Ascending aorta (tissue), 2 donors: ENCODE results near the gene NBL1. TPM values are rescaled to one million over a fixed set of nuclear protein-coding genes. Genes with fewer than 3 reads are reported as not detected.

Experiments
- DNase-seq, 2 donors: peaks; one replicate each; pipeline ENCODE4 v3.0.0-alpha.2; 2019; ENCODE audit warnings: low spot score in 2 of 2
- H3K27ac ChIP-seq, 2 donors: fragments of 200-600 bp; sonication (generic); one replicate each; pipeline ENCODE4 v1.5.1; 2016 to 2017; ENCODE audit warnings: mild to moderate bottlenecking in 1 of 2
- H3K27me3 ChIP-seq: fragments of 200-600 bp; sonication (generic); one replicate; pipeline ENCODE4 v1.5.1; 2017
- H3K36me3 ChIP-seq, 2 donors: fragments of 200-600 bp; sonication (generic); one replicate each; pipeline ENCODE4 v1.5.1; 2016
- H3K4me1 ChIP-seq, 2 donors: fragments of 200-600 bp; sonication (generic); one replicate each; pipeline ENCODE4 v1.5.1; 2016 to 2017; ENCODE audit warnings: mild to moderate bottlenecking in 1 of 2
- H3K4me3 ChIP-seq, 2 donors: fragments of 200-600 bp; sonication (generic); one replicate each; pipeline ENCODE4 v1.5.1; 2016 to 2017; ENCODE audit warnings: mild to moderate bottlenecking in 1 of 2
- H3K9me3 ChIP-seq, 2 donors: fragments of 200-600 bp; sonication (generic); one replicate each; pipeline ENCODE4 v1.5.1; 2016
- CTCF ChIP-seq, 3 experiments: fragments of 200-600 bp in 2 of 3; fragments of 450-650 bp in 1 of 3; sonication (generic) in 2 of 3; IDR thresholded peaks; one replicate each; pipeline ENCODE4 v1.5.1; 2016 to 2019; ENCODE audit warnings: antibody characterized with exemption in 3 of 3, mild to moderate bottlenecking in 1 of 3, moderate library complexity in 1 of 3
- intact Hi-C: fragments of 100-400 bp; cut with DNase I; formaldehyde crosslinking; loops from one replicate; pipeline ENCODE4 v1.15.1; 2023
- total RNA-seq: library from RNA; depleted of rRNA; stranded (reverse); fragments of >200 nt; gene quantifications from one replicate; pipeline ENCODE4 v1.1.0, GENCODE V29; 2016

NBL1 gene
- total RNA-seq, 1 donor from 2014 or later, result 157 TPM

GRCh38 chr1:19617376-19617775 lies 26.7 kb upstream of the NBL1 start:
- DNase-seq, result no peak
- peaks cover 0 to 25% of the 10 kb centered on the region in 2 donors for H3K4me1 ChIP-seq
- intact Hi-C loops, result no loop called here
- peaks cover 4 to 5% of the 10 kb centered on the region in 2 donors for H3K36me3 ChIP-seq
- H3K9me3 ChIP-seq, result no peaks in the 10 kb centered on the region
- H3K27me3 ChIP-seq, result no peaks in the 10 kb centered on the region
- no peak overlapping the region for H3K4me3 ChIP-seq
- no peak overlapping the region for H3K27ac ChIP-seq
- no peak for TF ChIP-seq CTCF (IDR thresholded peaks at IDR 0.05)

GRCh38 chr1:19618428-19618827 lies 25.7 kb upstream of the NBL1 start:
- Histone ChIP-seq H3K4me1 (peaks cover 0 to 26% of the 10 kb centered on the region in 2 donors), H3K9me3 (no peaks in the 10 kb centered on the region), H3K27me3 (no peaks in the 10 kb centered on the region), H3K4me3 (no peak overlapping the region), H3K27ac (no peak overlapping the region), H3K36me3 (peaks cover 4 to 6% of the 10 kb centered on the region in 2 donors)
- intact Hi-C loops, result no loop called here
- TF ChIP-seq CTCF (IDR thresholded peaks at IDR 0.05), result no peak
- no peak for DNase-seq

- H3K9me3 ChIP-seq, result no peaks in the 10 kb centered on the region
- no peak for DNase-seq
- intact Hi-C loops, result no loop called here
- no peak overlapping the region for H3K4me3 ChIP-seq
- H3K27me3 ChIP-seq, result no peaks in the 10 kb centered on the region
- H3K4me1 ChIP-seq, result peaks cover 0 to 26% of the 10 kb centered on the region in 2 donors
- no peak for TF ChIP-seq CTCF (IDR thresholded peaks at IDR 0.05)
- H3K27ac ChIP-seq, result no peak overlapping the region
- H3K36me3 ChIP-seq, result peaks cover 11 to 13% of the 10 kb centered on the region in 2 donors
Observed at GRCh38 chr1:19619697-19620384, 24.3 kb upstream of the NBL1 start.

GRCh38 chr1:19620786-19621185 lies 23.3 kb upstream of the NBL1 start:
- no peak for TF ChIP-seq CTCF (IDR thresholded peaks at IDR 0.05)
- intact Hi-C loops, result no loop called here
- H3K36me3 ChIP-seq, result peaks cover 15 to 19% of the 10 kb centered on the region in 2 donors
- no peak overlapping the region for H3K27ac ChIP-seq
- DNase-seq, result no peak
- H3K27me3 ChIP-seq, result no peaks in the 10 kb centered on the region
- peaks cover 0 to 26% of the 10 kb centered on the region in 2 donors for H3K4me1 ChIP-seq
- H3K4me3 ChIP-seq, result no peak overlapping the region
- H3K9me3 ChIP-seq, result no peaks in the 10 kb centered on the region

GRCh38 chr1:19621274-19621950 lies 22.7 kb upstream of the NBL1 start:
- TF ChIP-seq CTCF (IDR thresholded peaks at IDR 0.05), result no peak
- Histone ChIP-seq H3K4me3 (no peak overlapping the region), H3K36me3 (peaks cover 18 to 25% of the 10 kb centered on the region in 2 donors), H3K9me3 (no peaks in the 10 kb centered on the region), H3K27me3 (no peaks in the 10 kb centered on the region), H3K27ac (peak overlapping the region in 1 of 2 donors; percentile 37), H3K4me1 (peaks cover 0 to 26% of the 10 kb centered on the region in 2 donors)
- no peak for DNase-seq
- intact Hi-C loops, result no loop called here
